ENCODE results near the gene ZNF544.
A peak's percentile ranks its signal among the peaks of the same experiment; 100 is the strongest.

ZNF544 gene

DNA sequence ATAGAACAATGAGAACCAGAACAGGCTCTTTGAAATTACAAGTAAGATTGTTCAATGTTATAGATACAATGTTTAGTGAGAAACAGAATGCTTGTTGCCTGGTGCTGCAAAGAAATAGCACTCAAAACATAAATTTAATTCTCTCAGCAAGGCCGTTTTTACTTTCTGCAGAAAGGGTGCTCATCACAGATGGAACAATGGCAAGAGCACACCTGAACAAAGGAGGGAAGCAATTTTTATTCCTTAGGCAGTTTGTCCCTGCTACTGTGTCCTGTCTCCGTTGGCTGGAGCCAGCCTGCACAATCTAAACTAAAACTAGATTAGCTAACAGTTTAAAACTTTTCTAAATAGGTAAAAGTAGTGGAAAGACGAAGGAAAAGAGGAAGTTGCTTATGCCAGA lies 39.6 kb downstream of the ZNF544 start:
- no peak overlapping the region for H3K4me3 ChIP-seq (replicated peaks; ENCODE audit: low read depth, low read length)
- no peak for DNase-seq (ENCODE audit: extremely low read depth, low read depth)
- TF ChIP-seq CTCF (IDR thresholded peaks at IDR 0.05; ENCODE audit: low read depth, low read length, missing control alignments): no peak

- DNase-seq (ENCODE audit: extremely low read depth, low read depth): no peak
- no peak overlapping the region for H3K4me3 ChIP-seq (replicated peaks; ENCODE audit: low read depth, low read length)
- TF ChIP-seq CTCF (IDR thresholded peaks at IDR 0.05; ENCODE audit: low read depth, low read length, missing control alignments): no peak
Observed at GRCh38 chr19:58274771-58275201, 46.1 kb downstream of the ZNF544 start.

DNA sequence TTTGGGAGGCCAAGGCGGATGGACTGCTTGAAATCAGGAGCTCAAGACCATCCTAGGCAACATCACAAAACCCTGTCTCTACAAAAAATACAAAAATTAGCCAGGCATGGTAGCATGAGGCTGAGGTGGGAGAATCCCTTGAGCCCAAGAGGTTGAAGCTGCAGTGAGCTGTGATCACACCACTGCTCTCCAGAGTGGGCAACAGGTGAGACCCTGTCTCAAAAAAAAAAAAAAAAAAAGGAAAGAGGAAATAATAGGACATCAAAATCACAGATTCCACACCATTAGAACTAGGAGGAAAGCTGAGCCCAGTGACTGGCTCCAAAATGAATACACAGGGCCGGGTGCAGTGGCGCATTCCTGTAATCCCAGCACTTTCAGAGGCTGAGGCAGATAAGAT lies 46.9 kb downstream of the ZNF544 start:
- TF ChIP-seq CTCF (IDR thresholded peaks at IDR 0.05; ENCODE audit: low read depth, low read length, missing control alignments): no peak
- DNase-seq (ENCODE audit: extremely low read depth, low read depth): no peak
- H3K4me3 ChIP-seq (replicated peaks; ENCODE audit: low read depth, low read length): no peak overlapping the region

DNA sequence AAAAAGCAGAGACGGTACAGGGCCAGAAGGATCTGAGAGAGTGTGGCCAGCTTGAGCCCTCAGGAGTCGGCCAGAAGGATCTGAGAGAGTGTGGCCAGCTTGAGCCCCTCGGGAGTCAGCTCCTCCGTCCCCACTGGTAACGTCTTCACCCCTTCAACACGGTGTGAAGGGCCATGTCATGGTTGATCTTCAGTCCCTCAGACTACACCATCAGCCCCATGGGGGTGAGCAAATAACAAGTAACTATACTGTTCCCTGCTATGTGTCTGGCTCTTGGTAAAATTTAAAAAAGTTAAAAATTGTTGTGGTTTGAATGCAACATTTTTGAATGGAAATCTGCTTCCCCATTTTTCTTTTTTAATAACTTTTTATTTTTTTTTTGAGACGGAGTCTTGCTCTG lies 48.5 kb downstream of the ZNF544 start:
- no peak for DNase-seq (ENCODE audit: extremely low read depth, low read depth)
- no peak overlapping the region for H3K4me3 ChIP-seq (replicated peaks; ENCODE audit: low read depth, low read length)
- no peak for TF ChIP-seq CTCF (IDR thresholded peaks at IDR 0.05; ENCODE audit: low read depth, low read length, missing control alignments)

- H3K4me3 ChIP-seq (replicated peaks; ENCODE audit: low read depth, low read length): peak overlapping the region; percentile 86
- TF ChIP-seq CTCF (IDR thresholded peaks at IDR 0.05; ENCODE audit: low read depth, low read length, missing control alignments): no peak
- no peak for DNase-seq (ENCODE audit: extremely low read depth, low read depth)
Observed at GRCh38 chr19:58277748-58278540, 49.2 kb downstream of the ZNF544 start.

- DNase-seq (ENCODE audit: extremely low read depth, low read depth): peak; percentile 94
- peak within 1 kb of the TSS; percentile 86 for H3K4me3 ChIP-seq (replicated peaks; ENCODE audit: low read depth, low read length)
- TF ChIP-seq CTCF (IDR thresholded peaks at IDR 0.05; ENCODE audit: low read depth, low read length, missing control alignments): no peak
Observed at GRCh38 chr19:58278541-58279041, 49.9 kb downstream of the ZNF544 start, which contains the start of gene ZNF8. Gene ZNF8 (plus strand): TSS chr19:58278955. CDS start chr19:58279082, 127 bp downstream.

All from HFF-Myc (cell line).